HG03378 (cell line): Measurements from ENCODE around the gene TPRA1.

Experiments
- ATAC-seq: cut with Tn5 transposase; IDR thresholded peaks from one replicate; pipeline ENCODE4 v1.9.1; 2021; ENCODE audit warnings: mild to moderate bottlenecking, moderate library complexity; ENCODE audit not compliant: unreplicated experiment

Gene TPRA1

GRCh38 chr3:127566833-127567232, 23.7 kb downstream of the TPRA1 start:
- ATAC-seq = no peak

GRCh38 chr3:127565711-127566110, 24.8 kb downstream of the TPRA1 start:
- ATAC-seq = no peak

GRCh38 chr3:127560051-127560787, 30.3 kb downstream of the TPRA1 start:
- ATAC-seq = no peak

GRCh38 chr3:127556565-127556964, 34.0 kb downstream of the TPRA1 start:
- ATAC-seq = no peak

- no peak for ATAC-seq
These were observed 35.4 kb downstream of the TPRA1 start for GRCh38 chr3:127555108-127555507.

GRCh38 chr3:127552038-127552437, 38.5 kb downstream of the TPRA1 start:
- no peak for ATAC-seq

- ATAC-seq = no peak
These were observed 39.4 kb downstream of the TPRA1 start for GRCh38 chr3:127551178-127551577.

- ATAC-seq = no peak
These were observed 39.9 kb downstream of the TPRA1 start for GRCh38 chr3:127550468-127551157.

- ATAC-seq = no peak
These were observed 40.6 kb downstream of the TPRA1 start for GRCh38 chr3:127549826-127550467.

GRCh38 chr3:127547761-127548605, 42.5 kb downstream of the TPRA1 start:
- no peak for ATAC-seq

GRCh38 chr3:127546970-127547733, 43.4 kb downstream of the TPRA1 start:
- no peak for ATAC-seq

GRCh38 chr3:127546554-127546953, 44.0 kb downstream of the TPRA1 start:
- no peak for ATAC-seq

- ATAC-seq = no peak
These were observed 44.6 kb downstream of the TPRA1 start for GRCh38 chr3:127545711-127546457.

- ATAC-seq = no peak
These were observed 45.3 kb downstream of the TPRA1 start for GRCh38 chr3:127545216-127545615.

GRCh38 chr3:127544803-127545201, 45.7 kb downstream of the TPRA1 start:
- ATAC-seq = no peak

GRCh38 chr3:127544192-127544802, 46.2 kb downstream of the TPRA1 start:
- ATAC-seq = peak; percentile 60

- ATAC-seq = no peak
These were observed 47.1 kb downstream of the TPRA1 start for GRCh38 chr3:127543441-127543840.

- no peak for ATAC-seq
These were observed 48.0 kb downstream of the TPRA1 start for GRCh38 chr3:127542441-127542952.

GRCh38 chr3:127541320-127541719, 49.2 kb downstream of the TPRA1 start:
- ATAC-seq = no peak
